ENCODE measurements around the gene ACTR2.
"Not testable (repeated sequence)": the region's sequence is repeated elsewhere in the genome, so short reads cannot be mapped to it uniquely, and the experiment has no call there.

ACTR2 gene

DNA sequence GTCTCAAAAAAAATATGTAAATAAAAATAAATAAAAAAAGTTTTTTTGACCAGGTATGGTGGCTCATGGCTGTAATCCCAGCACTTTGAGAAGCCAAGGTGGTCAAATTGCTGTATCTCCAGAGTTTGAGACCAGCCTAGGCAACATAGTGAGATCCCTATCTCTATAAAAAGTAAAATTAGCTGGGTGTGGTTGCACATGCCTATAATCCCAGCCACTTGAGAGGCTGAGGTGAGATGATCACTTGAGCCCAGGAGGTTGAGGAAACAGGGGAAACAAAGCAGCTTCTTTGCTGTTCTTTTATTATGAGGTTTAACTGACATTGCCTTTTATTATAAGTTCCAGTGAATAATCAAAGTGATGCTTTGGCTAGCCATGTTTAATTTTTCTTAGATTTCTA, 25.0 kb downstream of the ACTR2 start:
- TF ChIP-seq, protein P1, sequence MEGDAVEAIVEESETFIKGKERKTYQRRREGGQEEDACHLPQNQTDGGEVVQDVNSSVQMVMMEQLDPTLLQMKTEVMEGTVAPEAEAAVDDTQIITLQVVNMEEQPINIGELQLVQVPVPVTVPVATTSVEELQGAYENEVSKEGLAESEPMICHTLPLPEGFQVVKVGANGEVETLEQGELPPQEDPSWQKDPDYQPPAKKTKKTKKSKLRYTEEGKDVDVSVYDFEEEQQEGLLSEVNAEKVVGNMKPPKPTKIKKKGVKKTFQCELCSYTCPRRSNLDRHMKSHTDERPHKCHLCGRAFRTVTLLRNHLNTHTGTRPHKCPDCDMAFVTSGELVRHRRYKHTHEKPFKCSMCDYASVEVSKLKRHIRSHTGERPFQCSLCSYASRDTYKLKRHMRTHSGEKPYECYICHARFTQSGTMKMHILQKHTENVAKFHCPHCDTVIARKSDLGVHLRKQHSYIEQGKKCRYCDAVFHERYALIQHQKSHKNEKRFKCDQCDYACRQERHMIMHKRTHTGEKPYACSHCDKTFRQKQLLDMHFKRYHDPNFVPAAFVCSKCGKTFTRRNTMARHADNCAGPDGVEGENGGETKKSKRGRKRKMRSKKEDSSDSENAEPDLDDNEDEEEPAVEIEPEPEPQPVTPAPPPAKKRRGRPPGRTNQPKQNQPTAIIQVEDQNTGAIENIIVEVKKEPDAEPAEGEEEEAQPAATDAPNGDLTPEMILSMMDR (conservative IDR thresholded peaks at IDR 0.05; ENCODE audit: control insufficient read depth, insufficient read depth, low read depth, low read length) = no peak
- H3K4me3 ChIP-seq (ENCODE audit: control insufficient read depth, low read depth, low read length) = no peak overlapping the region
- no peak for DNase-seq (ENCODE audit: low read depth)

DNA sequence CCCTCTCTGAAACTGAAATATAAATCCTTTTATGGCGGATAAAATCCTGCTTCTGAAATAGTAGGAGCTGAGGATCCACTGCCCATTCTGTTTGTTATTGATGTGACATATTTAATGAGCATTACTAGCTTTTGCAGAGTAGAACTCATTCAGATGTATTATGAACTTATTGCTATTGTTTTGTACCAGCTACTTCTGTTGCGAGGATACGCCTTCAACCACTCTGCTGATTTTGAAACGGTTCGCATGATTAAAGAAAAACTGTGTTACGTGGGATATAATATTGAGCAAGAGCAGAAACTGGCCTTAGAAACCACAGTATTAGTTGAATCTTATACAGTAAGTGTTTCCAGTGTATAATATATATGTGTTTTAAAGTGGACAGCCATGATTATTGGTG, 27.7 kb downstream of the ACTR2 start:
- no peak for DNase-seq (ENCODE audit: low read depth)

DNA sequence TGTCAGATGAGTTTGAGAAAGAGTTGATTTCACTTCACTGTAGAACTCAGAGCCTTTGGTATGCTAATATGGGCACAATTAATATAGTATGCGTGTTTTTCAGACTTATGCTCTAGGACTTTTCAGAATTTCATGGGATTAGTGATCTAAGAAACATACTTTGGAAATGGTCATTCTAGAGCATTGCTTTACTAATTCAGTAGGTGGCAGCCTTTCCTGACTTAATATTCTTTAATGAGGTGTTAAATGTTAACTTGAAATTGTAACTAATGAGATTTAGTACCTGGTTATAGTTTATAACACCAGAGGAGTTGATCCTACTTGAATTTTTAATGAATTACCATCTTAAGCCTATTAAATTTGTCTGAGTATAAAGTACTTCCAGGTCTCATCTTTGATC, 28.4 kb downstream of the ACTR2 start:
- no peak overlapping the region for H3K4me3 ChIP-seq (ENCODE audit: control insufficient read depth, low read depth, low read length)
- TF ChIP-seq, protein P1 (conservative IDR thresholded peaks at IDR 0.05; ENCODE audit: control insufficient read depth, insufficient read depth, low read depth, low read length) = peak; percentile 11
- no peak for DNase-seq (ENCODE audit: low read depth)

More for the DNA sequence above, 27.7 kb downstream of the ACTR2 start:
- no peak overlapping the region for H3K4me3 ChIP-seq (ENCODE audit: control insufficient read depth, low read depth, low read length)
- TF ChIP-seq, protein P1 (conservative IDR thresholded peaks at IDR 0.05; ENCODE audit: control insufficient read depth, insufficient read depth, low read depth, low read length) = no peak

DNA sequence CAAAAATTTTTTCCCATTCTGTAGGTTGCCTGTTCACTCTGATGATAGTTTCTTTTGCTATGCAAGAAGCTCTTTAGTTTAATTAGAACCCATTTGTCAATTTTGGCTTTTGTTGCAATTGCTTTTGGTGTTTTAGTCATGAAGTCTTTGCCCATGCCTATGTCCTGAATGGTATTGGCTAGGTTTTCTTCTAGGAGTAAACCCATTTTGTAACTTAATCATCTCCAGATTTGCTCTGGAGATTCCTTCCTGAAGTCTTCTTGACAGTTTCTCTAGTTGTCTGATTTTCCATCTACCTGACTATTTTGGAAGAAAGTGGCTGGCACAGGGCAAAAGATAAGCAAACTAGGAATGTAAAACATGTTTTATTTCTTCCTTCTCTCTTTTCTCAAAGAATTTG, 30.2 kb downstream of the ACTR2 start:
- H3K4me3 ChIP-seq (ENCODE audit: control insufficient read depth, low read depth, low read length); DNase-seq (ENCODE audit: low read depth): not testable (repeated sequence)

DNA sequence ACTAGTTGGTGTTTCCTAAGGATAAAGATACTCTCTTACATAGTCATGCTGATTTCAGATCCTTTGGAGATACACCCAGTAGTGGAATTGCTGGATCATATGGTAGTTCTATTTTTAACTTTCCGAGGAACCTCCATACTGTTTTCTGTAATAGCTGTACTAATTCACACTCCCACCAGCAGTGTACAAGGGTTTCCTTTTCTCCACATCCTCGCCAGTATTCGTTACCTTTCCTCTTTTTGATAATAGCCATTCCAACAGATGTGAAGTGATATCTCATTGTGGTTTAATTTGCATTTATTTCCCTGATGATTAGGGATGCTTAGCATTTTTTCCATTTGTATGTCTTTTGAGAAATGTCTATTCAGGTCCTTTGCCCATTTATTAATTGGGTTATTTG, 34.0 kb downstream of the ACTR2 start:
- DNase-seq (ENCODE audit: low read depth) = no peak

DNA sequence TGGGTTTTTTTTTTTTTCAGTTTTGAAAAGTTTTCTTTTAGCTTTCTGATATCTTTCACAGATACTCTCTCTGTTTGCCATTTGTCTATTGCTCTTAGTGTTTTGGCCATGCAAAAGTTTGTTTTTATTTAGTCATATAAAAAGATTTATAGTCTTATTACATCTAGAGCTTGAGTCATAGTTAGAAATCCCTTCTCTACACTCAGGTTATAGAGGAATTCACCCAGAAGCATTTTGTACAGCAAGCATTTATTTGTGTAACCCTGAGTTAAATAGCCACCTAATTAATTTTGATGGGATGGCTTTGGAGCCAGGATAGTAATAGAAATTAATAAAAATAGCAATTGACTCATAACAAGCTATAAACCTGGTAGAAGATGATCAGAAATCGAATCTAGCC, 35.6 kb downstream of the ACTR2 start:
- TF ChIP-seq, protein P1 (conservative IDR thresholded peaks at IDR 0.05; ENCODE audit: control insufficient read depth, insufficient read depth, low read depth, low read length) = no peak
- no peak overlapping the region for H3K4me3 ChIP-seq (ENCODE audit: control insufficient read depth, low read depth, low read length)
- DNase-seq (ENCODE audit: low read depth) = peak; percentile 27

More for the DNA sequence above, 34.0 kb downstream of the ACTR2 start:
- TF ChIP-seq, protein P1 (conservative IDR thresholded peaks at IDR 0.05; ENCODE audit: control insufficient read depth, insufficient read depth, low read depth, low read length) = no peak
- H3K4me3 ChIP-seq (ENCODE audit: control insufficient read depth, low read depth, low read length) = no peak overlapping the region

DNA sequence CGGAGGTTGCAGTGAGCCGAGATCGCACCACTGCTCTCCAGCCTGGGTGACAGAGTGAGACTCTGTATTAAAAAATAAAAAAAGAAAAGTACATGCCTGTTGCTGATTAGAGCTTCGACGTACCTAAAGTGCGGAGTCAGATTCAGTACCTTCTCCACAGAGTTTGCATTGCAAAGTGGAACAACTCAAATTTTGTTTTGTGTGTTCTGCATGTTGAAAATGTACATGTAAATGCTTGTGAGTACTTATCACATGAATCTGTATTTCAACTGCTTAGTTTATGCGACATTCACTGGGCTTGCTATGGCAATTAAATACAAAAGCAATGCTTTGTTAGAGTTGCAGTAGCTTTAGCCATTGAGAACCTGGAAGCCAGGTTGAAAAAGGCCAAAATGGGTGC, 36.4 kb downstream of the ACTR2 start:
- no peak overlapping the region for H3K4me3 ChIP-seq (ENCODE audit: control insufficient read depth, low read depth, low read length)
- no peak for DNase-seq (ENCODE audit: low read depth)
- TF ChIP-seq, protein P1 (conservative IDR thresholded peaks at IDR 0.05; ENCODE audit: control insufficient read depth, insufficient read depth, low read depth, low read length) = no peak
